ENCODE results near the gene TPPP. TPM values are rescaled to one million over a fixed set of nuclear protein-coding genes. Genes with fewer than 3 reads are reported as not detected.

Gene TPPP
- total and polyA plus RNA-seq, 2 of the 13 experiments (the other 11 are each of a cell fraction or from before 2014, with no cell fraction given) = 0.07 TPM; not detected in 1

GRCh38 chr5:671459-672328, 21.5 kb downstream of the TPPP start:
- peak overlapping the region; percentile 28 to 64 (median 47); a peak in 4 of 6 replicates for H3K4me3 ChIP-seq (replicated peaks in 1 of 3; ENCODE audit: insufficient read depth in 1 of 3, low read depth in 2 of 3, low read length in 3 of 3)
- TF ChIP-seq ZFX (CRISPR knock-in tag; IDR thresholded peaks at IDR 0.05; ENCODE audit: low read depth) (peak; percentile 58), ZNF292 (CRISPR knock-in tag; IDR thresholded peaks at IDR 0.05; ENCODE audit: borderline replicate concordance, low read depth) (peak; percentile 24; the same call in 1 of the 2 replicates), ZNF530 (CRISPR knock-in tag; IDR thresholded peaks at IDR 0.05; ENCODE audit: low read depth) (no peak), SSRP1 (CRISPR knock-in tag; IDR thresholded peaks at IDR 0.05) (peak; percentile 69; the same call in 1 of the 2 replicates), MYPOP (CRISPR knock-in tag; IDR thresholded peaks at IDR 0.05) (peak; percentile 27; the same call in 1 of the 2 replicates), NFIB (CRISPR knock-in tag; IDR thresholded peaks at IDR 0.05; ENCODE audit: borderline replicate concordance) (no peak), TFDP2 (CRISPR knock-in tag; IDR thresholded peaks at IDR 0.05) (0 out of 2 replicates have a peak, but pooled peaks have one; percentile 37), HOXA3 (CRISPR knock-in tag; IDR thresholded peaks at IDR 0.05) (no peak; the same call in 1 of the 2 replicates), STAG1 (CRISPR knock-in tag; IDR thresholded peaks at IDR 0.05) (peak; percentile 89), CHD4 (IDR thresholded peaks at IDR 0.05; ENCODE audit: borderline replicate concordance, low read length) (no peak), PREB (CRISPR knock-in tag; IDR thresholded peaks at IDR 0.05) (no peak), PITX1 (CRISPR knock-in tag; IDR thresholded peaks at IDR 0.05) (peak; percentile 52; the same call in 1 of the 2 replicates), ZNF30 (CRISPR knock-in tag; IDR thresholded peaks at IDR 0.05) (no peak), ZNF501 (CRISPR knock-in tag; IDR thresholded peaks at IDR 0.05) (peak; percentile 54; the same call in 1 of the 2 replicates), ZSCAN25 (CRISPR knock-in tag; IDR thresholded peaks at IDR 0.05) (0 out of 2 replicates have a peak, but pooled peaks have one; percentile 42), ZNF350 (CRISPR knock-in tag; IDR thresholded peaks at IDR 0.05; ENCODE audit: borderline replicate concordance, low read depth) (0 out of 2 replicates have a peak, but pooled peaks have one; percentile 50), KLF16 (CRISPR knock-in tag; IDR thresholded peaks at IDR 0.05) (0 out of 4 replicates have a peak, but pooled peaks of 1 of the 2 experiments have one; percentile 14), ZNF230 (CRISPR knock-in tag; IDR thresholded peaks at IDR 0.05) (0 out of 2 replicates have a peak, but pooled peaks have one; percentile 52), RNF2 (conservative IDR thresholded peaks at IDR 0.05; ENCODE audit: low read depth) (peak; percentile 22; the same call in 1 of the 2 replicates), KDM2A (CRISPR knock-in tag; IDR thresholded peaks at IDR 0.05; ENCODE audit: borderline replicate concordance, low read depth) (peak; percentile 86; the same call in 1 of the 2 replicates)

More at GRCh38 chr5:671459-672328, 21.5 kb downstream of the TPPP start:
- Histone ChIP-seq H3K9me3 (ENCODE audit: low read length) (no peaks in the 10 kb centered on the region), H3K79me2 (ENCODE audit: insufficient read depth, low read length) (no peaks in the 10 kb centered on the region), H3K9ac (ENCODE audit: insufficient read depth, low read depth, low read length) (peak overlapping the region; percentile 64), H3K27me3 (ENCODE audit: control insufficient read depth in 1 of 2, insufficient read depth in 2 of 2, low read length in 2 of 2) (peaks cover 3 to 19% of the 10 kb centered on the region in 2 experiments; a peak in 4 of 5 replicates), H3K36me3 (replicated peaks in 1 of 2; ENCODE audit: control insufficient read depth in 1 of 2, insufficient read depth in 2 of 2, low read length in 2 of 2) (peaks cover 0 to 8% of the 10 kb centered on the region in 2 experiments; a peak in 1 of 5 replicates), H2AFZ (ENCODE audit: low read length) (no peak overlapping the region), H4K20me1 (ENCODE audit: insufficient read depth, low read length) (no peaks in the 10 kb centered on the region; the same call in 1 of the 2 replicates), H3K27ac (ENCODE audit: extremely low read length, insufficient read depth, low read length) (peak overlapping the region; percentile 43), H3K4me2 (ENCODE audit: low read depth, low read length) (peak overlapping the region; percentile 93), H3K4me1 (ENCODE audit: insufficient read depth, low read length) (peaks cover 45% of the 10 kb centered on the region)
- POLR2A ChIA-PET = no interaction called here
- in situ Hi-C loops (cut with HindIII; ENCODE audit: extremely low pct_ligation_motif_present, low pct_unique_long_range_greater_than_20kb) = loop anchor here (10.0 kb wide), 1 partner anchor 223 kb away; the partner anchor contains the start of genes BRD9 and TRIP13
- DNase-seq (ENCODE audit: low spot score) = peak; percentile 57
- CTCF ChIA-PET (ENCODE audit: low intra/inter-chr PET ratio, low total read pairs) = no interaction called here
- BruUV-seq (replicated peaks) = no TSS peak
- intact Hi-C loops (cut with micrococcal nuclease; ENCODE audit: unreplicated experiment) = loop anchor here (10.0 kb wide), 1 partner anchor 223 kb away; the partner anchor contains the start of genes BRD9 and TRIP13
- 0% methylated on average over 6 of the region's 27 CpGs for WGBS (ENCODE audit: low lambda C conversion rate)
- peak; percentile 56 for FAIRE-seq
- ATAC-seq = peak; percentile 76

Data from HepG2 (cell line).